GM23338 (cell line): ENCODE data around the gene DIDO1. TPM values are rescaled to one million over a fixed set of nuclear protein-coding genes. Genes with fewer than 3 reads are reported as not detected.

Experiments used
- ATAC-seq: fragments of 200-7000 bp; cut with Tn5 transposase; 3 replicates; pipeline ENCODE4 v1.9.1; 2020
- DNase-seq: peaks from one replicate; pipeline ENCODE4 v3.0.0-alpha.2; 2015; ENCODE audit warnings: low spot score
- H2AFZ ChIP-seq: fragments of 200-600 bp; sonication (generic); 2 replicates; pipeline ENCODE4 v1.8.0; 2016; ENCODE audit warnings: antibody characterized with exemption, mild to moderate bottlenecking, moderate library complexity
- H3F3A ChIP-seq: fragments of 200-600 bp; sonication (generic); replicated peaks from 2 replicates; pipeline ENCODE4 v1.8.0; 2017; ENCODE audit warnings: antibody characterized with exemption, mixed run types, low read depth
- H3K27ac ChIP-seq: fragments of 200-600 bp; sonication (generic); 2 replicates; pipeline ENCODE4 v1.6.1; 2016; ENCODE audit warnings: low read depth
- H3K27me3 ChIP-seq: fragments of 200-600 bp; sonication (generic); 2 replicates; pipeline ENCODE4 v1.8.0; 2016; ENCODE audit warnings: mild to moderate bottlenecking, mixed run types, moderate library complexity; ENCODE audit not compliant: insufficient read depth
- H3K36me3 ChIP-seq: fragments of 200-600 bp; sonication (generic); 2 replicates; pipeline ENCODE4 v1.8.0; 2016; ENCODE audit warnings: mild to moderate bottlenecking; ENCODE audit not compliant: insufficient read depth
- H3K4me1 ChIP-seq: fragments of 200-600 bp; sonication (generic); 2 replicates; pipeline ENCODE4 v1.8.0; 2016; ENCODE audit warnings: mild to moderate bottlenecking, moderate library complexity; ENCODE audit not compliant: insufficient read depth
- H3K4me2 ChIP-seq: fragments of 200-600 bp; sonication (generic); 2 replicates; pipeline ENCODE4 v1.7.1; 2017; ENCODE audit warnings: mixed run types
- H3K4me3 ChIP-seq: fragments of 200-600 bp; sonication (generic); 2 replicates; pipeline ENCODE4 v1.6.1; 2016; ENCODE audit warnings: mixed run types
- H3K79me2 ChIP-seq: fragments of 200-600 bp; sonication (generic); replicated peaks from 2 replicates; pipeline ENCODE4 v1.8.0; 2017; ENCODE audit warnings: mild to moderate bottlenecking; ENCODE audit not compliant: insufficient read depth
- H3K9me2 ChIP-seq: fragments of 200-600 bp; sonication (generic); 2 replicates; pipeline ENCODE4 v1.8.0; 2017; ENCODE audit not compliant: insufficient read depth
- H4K20me1 ChIP-seq: fragments of 200-600 bp; sonication (generic); replicated peaks from 2 replicates; pipeline ENCODE4 v1.8.0; 2017; ENCODE audit warnings: mild to moderate bottlenecking; ENCODE audit not compliant: insufficient read depth
- H3K27ac Mint-ChIP-seq: 2 replicates; pipeline ENCODE4 v1.8.0; 2020; ENCODE audit warnings: inconsistent platforms, mild to moderate bottlenecking, moderate library complexity, mixed read lengths
- H3K27me3 Mint-ChIP-seq: 3 replicates; pipeline ENCODE4 v1.8.0; 2022; ENCODE audit warnings: low read depth, mild to moderate bottlenecking, moderate library complexity, mixed read lengths, inconsistent platforms; ENCODE audit not compliant: insufficient read depth, poor library complexity
- H3K36me3 Mint-ChIP-seq: 3 replicates; pipeline ENCODE4 v1.8.0; 2021; ENCODE audit warnings: low read depth, mild to moderate bottlenecking, inconsistent platforms, moderate library complexity, mixed read lengths
- H3K4me1 Mint-ChIP-seq: 3 replicates; pipeline ENCODE4 v1.8.0; 2020; ENCODE audit warnings: mild to moderate bottlenecking, inconsistent platforms, mixed read lengths
- H3K4me3 Mint-ChIP-seq: 3 replicates; pipeline ENCODE4 v1.8.0; 2021; ENCODE audit warnings: moderate library complexity, mild to moderate bottlenecking, inconsistent platforms, mixed read lengths
- H3K9me3 Mint-ChIP-seq: 3 replicates; pipeline ENCODE4 v1.8.0; 2020; ENCODE audit warnings: moderate library complexity, mild to moderate bottlenecking, inconsistent platforms, mixed read lengths
- CREB1 ChIP-seq: fragments of 250-450 bp; sonication (Bioruptor Pico); IDR thresholded peaks from 2 replicates; pipeline ENCODE4 v1.5.0; 2020; ENCODE audit warnings: low read depth, mild to moderate bottlenecking, moderate library complexity
- EZH2 ChIP-seq: fragments of 200-600 bp; sonication (generic); IDR thresholded peaks from one replicate; pipeline ENCODE4 v1.8.0; 2017; ENCODE audit warnings: antibody characterized with exemption, mild to moderate bottlenecking, low read depth; ENCODE audit not compliant: unreplicated experiment
- EZH2phosphoT487 ChIP-seq: fragments of 200-600 bp; sonication (generic); IDR thresholded peaks from one replicate; pipeline ENCODE4 v1.8.1; 2018; ENCODE audit warnings: antibody characterized with exemption; ENCODE audit not compliant: unreplicated experiment
- STAT1 ChIP-seq: IDR thresholded peaks from one replicate; pipeline ENCODE4 v1.6.1; 2016; ENCODE audit warnings: antibody characterized with exemption; ENCODE audit not compliant: unreplicated experiment
- polyA plus RNA-seq: library from polyadenylated mRNA; unstranded; fragments of >200 nt; fragmentation: Nextera tagmentation; extraction: Ambion mirVana; gene quantifications from 2 replicates; pipeline ENCODE4 v1.2.1, GENCODE V29; 2016
- total RNA-seq: library from RNA; depleted of rRNA; stranded (reverse); fragments of >200 nt; shearing (Covaris generic); gene quantifications from 2 replicates; pipeline ENCODE4 v1.2.3, GENCODE V29; 2014
- TF ChIP-seq, protein P1 (sequence below): fragments of 250-450 bp; sonication (Bioruptor Pico); IDR thresholded peaks from 2 replicates; pipeline ENCODE4 v1.5.0; 2020; ENCODE audit warnings: mild to moderate bottlenecking, moderate library complexity
- TF ChIP-seq, protein P2 (sequence below): IDR thresholded peaks from one replicate; pipeline ENCODE4 v1.6.1; 2018; ENCODE audit warnings: antibody characterized with exemption; ENCODE audit not compliant: unreplicated experiment
- TF ChIP-seq, protein P3 (sequence below): IDR thresholded peaks from 2 replicates; pipeline ENCODE4 v1.6.1; 2016; ENCODE audit warnings: antibody characterized with exemption

DIDO1 gene
- total and polyA plus RNA-seq, 2 experiments from 2014 or later: 72.4 to 162 TPM

DNA sequence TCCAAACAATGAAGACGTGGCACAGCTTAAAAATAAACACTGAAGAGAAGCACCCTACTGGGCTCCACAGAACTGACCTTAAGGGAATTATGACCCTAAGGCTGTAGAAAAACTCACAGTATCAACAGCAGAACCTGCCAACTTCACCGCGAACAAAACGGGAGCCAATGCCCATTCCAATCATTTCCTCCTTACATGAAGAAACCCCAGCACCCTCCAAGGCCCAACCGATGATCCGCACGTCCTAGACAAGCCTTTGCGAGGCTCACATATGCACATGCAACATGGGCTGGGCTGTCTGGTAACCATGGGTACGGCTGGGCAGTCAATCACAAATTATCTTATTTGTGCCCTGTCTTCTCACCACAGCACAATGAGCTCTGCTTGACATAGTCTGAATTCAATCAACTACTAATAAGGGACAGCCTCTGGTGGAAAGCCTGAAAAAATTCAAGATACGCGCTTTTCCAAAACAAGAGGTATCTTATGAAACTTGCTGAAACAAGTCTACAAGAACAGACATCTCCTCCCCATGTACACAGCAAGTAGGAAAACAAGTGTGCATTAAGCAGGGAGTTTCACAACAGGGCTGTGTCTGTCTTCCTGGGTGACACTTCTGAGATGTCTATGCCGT is 1.7 kb downstream of the DIDO1 start:
- H3K27me3 ChIP-seq: no peaks in the 10 kb centered on the region
- H3K27ac Mint-ChIP-seq: peak overlapping the region; percentile 40; the same call in 1 of the 2 replicates
- H3K4me1 Mint-ChIP-seq: peaks cover 50% of the 10 kb centered on the region
- no peaks in the 10 kb centered on the region; the same call in 2 of the 3 replicates for H3K9me3 Mint-ChIP-seq
- H3K4me2 ChIP-seq: peak overlapping the region; percentile 97
- peak overlapping the region; percentile 95 for H3K4me3 Mint-ChIP-seq
- peak overlapping the region; percentile 57 for H3K27ac ChIP-seq
- peaks cover 51% of the 10 kb centered on the region for H4K20me1 ChIP-seq
- peaks cover 62% of the 10 kb centered on the region for H3K4me1 ChIP-seq
- ATAC-seq (no peak), DNase-seq (no peak)
- H3K36me3 ChIP-seq: peaks cover 2% of the 10 kb centered on the region; the same call in 1 of the 2 replicates
- TF ChIP-seq CREB1 (no peak), STAT1 (no peak), EZH2 (no peak), EZH2phosphoT487 (no peak)
- TF ChIP-seq, protein P1, sequence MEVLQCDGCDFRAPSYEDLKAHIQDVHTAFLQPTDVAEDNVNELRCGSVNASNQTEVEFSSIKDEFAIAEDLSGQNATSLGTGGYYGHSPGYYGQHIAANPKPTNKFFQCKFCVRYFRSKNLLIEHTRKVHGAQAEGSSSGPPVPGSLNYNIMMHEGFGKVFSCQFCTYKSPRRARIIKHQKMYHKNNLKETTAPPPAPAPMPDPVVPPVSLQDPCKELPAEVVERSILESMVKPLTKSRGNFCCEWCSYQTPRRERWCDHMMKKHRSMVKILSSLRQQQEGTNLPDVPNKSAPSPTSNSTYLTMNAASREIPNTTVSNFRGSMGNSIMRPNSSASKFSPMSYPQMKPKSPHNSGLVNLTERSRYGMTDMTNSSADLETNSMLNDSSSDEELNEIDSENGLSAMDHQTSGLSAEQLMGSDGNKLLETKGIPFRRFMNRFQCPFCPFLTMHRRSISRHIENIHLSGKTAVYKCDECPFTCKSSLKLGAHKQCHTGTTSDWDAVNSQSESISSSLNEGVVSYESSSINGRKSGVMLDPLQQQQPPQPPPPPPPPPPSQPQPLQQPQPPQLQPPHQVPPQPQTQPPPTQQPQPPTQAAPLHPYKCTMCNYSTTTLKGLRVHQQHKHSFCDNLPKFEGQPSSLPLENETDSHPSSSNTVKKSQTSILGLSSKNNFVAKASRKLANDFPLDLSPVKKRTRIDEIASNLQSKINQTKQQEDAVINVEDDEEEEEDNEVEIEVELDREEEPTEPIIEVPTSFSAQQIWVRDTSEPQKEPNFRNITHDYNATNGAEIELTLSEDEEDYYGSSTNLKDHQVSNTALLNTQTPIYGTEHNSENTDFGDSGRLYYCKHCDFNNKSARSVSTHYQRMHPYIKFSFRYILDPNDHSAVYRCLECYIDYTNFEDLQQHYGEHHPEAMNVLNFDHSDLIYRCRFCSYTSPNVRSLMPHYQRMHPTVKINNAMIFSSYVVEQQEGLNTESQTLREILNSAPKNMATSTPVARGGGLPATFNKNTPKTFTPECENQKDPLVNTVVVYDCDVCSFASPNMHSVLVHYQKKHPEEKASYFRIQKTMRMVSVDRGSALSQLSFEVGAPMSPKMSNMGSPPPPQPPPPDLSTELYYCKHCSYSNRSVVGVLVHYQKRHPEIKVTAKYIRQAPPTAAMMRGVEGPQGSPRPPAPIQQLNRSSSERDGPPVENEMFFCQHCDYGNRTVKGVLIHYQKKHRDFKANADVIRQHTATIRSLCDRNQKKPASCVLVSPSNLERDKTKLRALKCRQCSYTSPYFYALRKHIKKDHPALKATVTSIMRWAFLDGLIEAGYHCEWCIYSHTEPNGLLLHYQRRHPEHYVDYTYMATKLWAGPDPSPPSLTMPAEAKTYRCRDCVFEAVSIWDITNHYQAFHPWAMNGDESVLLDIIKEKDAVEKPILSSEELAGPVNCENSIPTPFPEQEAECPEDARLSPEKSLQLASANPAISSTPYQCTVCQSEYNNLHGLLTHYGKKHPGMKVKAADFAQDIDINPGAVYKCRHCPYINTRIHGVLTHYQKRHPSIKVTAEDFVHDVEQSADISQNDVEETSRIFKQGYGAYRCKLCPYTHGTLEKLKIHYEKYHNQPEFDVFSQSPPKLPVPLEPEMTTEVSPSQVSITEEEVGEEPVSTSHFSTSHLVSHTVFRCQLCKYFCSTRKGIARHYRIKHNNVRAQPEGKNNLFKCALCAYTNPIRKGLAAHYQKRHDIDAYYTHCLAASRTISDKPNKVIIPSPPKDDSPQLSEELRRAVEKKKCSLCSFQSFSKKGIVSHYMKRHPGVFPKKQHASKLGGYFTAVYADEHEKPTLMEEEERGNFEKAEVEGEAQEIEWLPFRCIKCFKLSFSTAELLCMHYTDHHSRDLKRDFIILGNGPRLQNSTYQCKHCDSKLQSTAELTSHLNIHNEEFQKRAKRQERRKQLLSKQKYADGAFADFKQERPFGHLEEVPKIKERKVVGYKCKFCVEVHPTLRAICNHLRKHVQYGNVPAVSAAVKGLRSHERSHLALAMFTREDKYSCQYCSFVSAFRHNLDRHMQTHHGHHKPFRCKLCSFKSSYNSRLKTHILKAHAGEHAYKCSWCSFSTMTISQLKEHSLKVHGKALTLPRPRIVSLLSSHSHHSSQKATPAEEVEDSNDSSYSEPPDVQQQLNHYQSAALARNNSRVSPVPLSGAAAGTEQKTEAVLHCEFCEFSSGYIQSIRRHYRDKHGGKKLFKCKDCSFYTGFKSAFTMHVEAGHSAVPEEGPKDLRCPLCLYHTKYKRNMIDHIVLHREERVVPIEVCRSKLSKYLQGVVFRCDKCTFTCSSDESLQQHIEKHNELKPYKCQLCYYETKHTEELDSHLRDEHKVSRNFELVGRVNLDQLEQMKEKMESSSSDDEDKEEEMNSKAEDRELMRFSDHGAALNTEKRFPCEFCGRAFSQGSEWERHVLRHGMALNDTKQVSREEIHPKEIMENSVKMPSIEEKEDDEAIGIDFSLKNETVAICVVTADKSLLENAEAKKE (CRISPR knock-in tag): no peak
- TF ChIP-seq, protein P2, sequence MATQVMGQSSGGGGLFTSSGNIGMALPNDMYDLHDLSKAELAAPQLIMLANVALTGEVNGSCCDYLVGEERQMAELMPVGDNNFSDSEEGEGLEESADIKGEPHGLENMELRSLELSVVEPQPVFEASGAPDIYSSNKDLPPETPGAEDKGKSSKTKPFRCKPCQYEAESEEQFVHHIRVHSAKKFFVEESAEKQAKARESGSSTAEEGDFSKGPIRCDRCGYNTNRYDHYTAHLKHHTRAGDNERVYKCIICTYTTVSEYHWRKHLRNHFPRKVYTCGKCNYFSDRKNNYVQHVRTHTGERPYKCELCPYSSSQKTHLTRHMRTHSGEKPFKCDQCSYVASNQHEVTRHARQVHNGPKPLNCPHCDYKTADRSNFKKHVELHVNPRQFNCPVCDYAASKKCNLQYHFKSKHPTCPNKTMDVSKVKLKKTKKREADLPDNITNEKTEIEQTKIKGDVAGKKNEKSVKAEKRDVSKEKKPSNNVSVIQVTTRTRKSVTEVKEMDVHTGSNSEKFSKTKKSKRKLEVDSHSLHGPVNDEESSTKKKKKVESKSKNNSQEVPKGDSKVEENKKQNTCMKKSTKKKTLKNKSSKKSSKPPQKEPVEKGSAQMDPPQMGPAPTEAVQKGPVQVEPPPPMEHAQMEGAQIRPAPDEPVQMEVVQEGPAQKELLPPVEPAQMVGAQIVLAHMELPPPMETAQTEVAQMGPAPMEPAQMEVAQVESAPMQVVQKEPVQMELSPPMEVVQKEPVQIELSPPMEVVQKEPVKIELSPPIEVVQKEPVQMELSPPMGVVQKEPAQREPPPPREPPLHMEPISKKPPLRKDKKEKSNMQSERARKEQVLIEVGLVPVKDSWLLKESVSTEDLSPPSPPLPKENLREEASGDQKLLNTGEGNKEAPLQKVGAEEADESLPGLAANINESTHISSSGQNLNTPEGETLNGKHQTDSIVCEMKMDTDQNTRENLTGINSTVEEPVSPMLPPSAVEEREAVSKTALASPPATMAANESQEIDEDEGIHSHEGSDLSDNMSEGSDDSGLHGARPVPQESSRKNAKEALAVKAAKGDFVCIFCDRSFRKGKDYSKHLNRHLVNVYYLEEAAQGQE: no peak
- TF ChIP-seq, protein P3, sequence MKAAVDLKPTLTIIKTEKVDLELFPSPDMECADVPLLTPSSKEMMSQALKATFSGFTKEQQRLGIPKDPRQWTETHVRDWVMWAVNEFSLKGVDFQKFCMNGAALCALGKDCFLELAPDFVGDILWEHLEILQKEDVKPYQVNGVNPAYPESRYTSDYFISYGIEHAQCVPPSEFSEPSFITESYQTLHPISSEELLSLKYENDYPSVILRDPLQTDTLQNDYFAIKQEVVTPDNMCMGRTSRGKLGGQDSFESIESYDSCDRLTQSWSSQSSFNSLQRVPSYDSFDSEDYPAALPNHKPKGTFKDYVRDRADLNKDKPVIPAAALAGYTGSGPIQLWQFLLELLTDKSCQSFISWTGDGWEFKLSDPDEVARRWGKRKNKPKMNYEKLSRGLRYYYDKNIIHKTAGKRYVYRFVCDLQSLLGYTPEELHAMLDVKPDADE: no peak
- H3K79me2 ChIP-seq: peaks cover 84% of the 10 kb centered on the region
- peaks cover 50% of the 10 kb centered on the region for H3F3A ChIP-seq
- peak overlapping the region; percentile 95 for H3K4me3 ChIP-seq
- H3K9me2 ChIP-seq: no peaks in the 10 kb centered on the region
- no peak overlapping the region for H2AFZ ChIP-seq
- peaks cover 15% of the 10 kb centered on the region; the same call in 2 of the 3 replicates for H3K36me3 Mint-ChIP-seq
- H3K27me3 Mint-ChIP-seq: peaks cover 23% of the 10 kb centered on the region
